HepG2 (cell line): ENCODE results near the gene IGF2BP1. TPM values are rescaled to one million over a fixed set of nuclear protein-coding genes. Genes with fewer than 3 reads are reported as not detected.
A peak's percentile ranks its signal among the peaks of the same experiment; 100 is the strongest.

Experiments
- BCL3 ChIP-seq: sonication (generic); formaldehyde crosslinking; IDR thresholded peaks from 2 replicates; pipeline ENCODE4 v1.5.1; 2020; ENCODE audit warnings: mild to moderate bottlenecking, missing genetic modification reagents, moderate library complexity
- ELF1 ChIP-seq: sonication (generic); formaldehyde crosslinking; IDR thresholded peaks from 2 replicates; pipeline ENCODE4 v1.4.0; 2020; ENCODE audit warnings: missing genetic modification reagents
- FOXA3 ChIP-seq: IDR thresholded peaks from 2 replicates; pipeline ENCODE4 v1.6.1; 2016; ENCODE audit warnings: missing genetic modification reagents, missing compliant biosample characterization
- FOXP1 ChIP-seq, 2 experiments: fragments of 450-650 bp in 1 of 2; IDR thresholded peaks; 2 replicates each; pipeline ENCODE4 v1.6.1; 2017 to 2018; ENCODE audit warnings: antibody characterized with exemption in 1 of 2
- GPN1 ChIP-seq: sonication (generic); formaldehyde crosslinking; IDR thresholded peaks from 2 replicates; pipeline ENCODE4 v1.5.1; 2020; ENCODE audit warnings: missing genetic modification reagents, borderline replicate concordance
- HIVEP1 ChIP-seq: sonication (generic); formaldehyde crosslinking; IDR thresholded peaks from 2 replicates; pipeline ENCODE4 v1.4.0; 2020; ENCODE audit warnings: mild to moderate bottlenecking, missing genetic modification reagents
- HNF4G ChIP-seq, 2 experiments: sonication (generic) in 1 of 2; formaldehyde crosslinking in 1 of 2; IDR thresholded peaks; 2 replicates each; pipeline versions ENCODE4 v1.4.0 to v1.6.1; 2011 to 2020; ENCODE audit warnings: borderline replicate concordance in 2 of 2, low read depth in 2 of 2, mild to moderate bottlenecking in 2 of 2, low read length in 1 of 2, missing genetic modification reagents in 1 of 2, moderate library complexity in 1 of 2
- PRDM15 ChIP-seq: sonication (generic); formaldehyde crosslinking; IDR thresholded peaks from 2 replicates; pipeline ENCODE4 v1.4.0; 2020; ENCODE audit warnings: missing genetic modification reagents
- SNRNP70 ChIP-seq: fragments of 200-400 bp; formaldehyde crosslinking; IDR thresholded peaks from 2 replicates; pipeline ENCODE4 v1.6.1; 2017; ENCODE audit warnings: mild to moderate bottlenecking, low read depth, low read length, moderate library complexity
- SP140L ChIP-seq: sonication (generic); formaldehyde crosslinking; IDR thresholded peaks from 2 replicates; pipeline ENCODE4 v1.4.0; 2020; ENCODE audit warnings: missing genetic modification reagents, borderline replicate concordance
- TRIM22 ChIP-seq: fragments of 450-650 bp; IDR thresholded peaks from 2 replicates; pipeline ENCODE4 v1.6.1; 2017
- WIZ ChIP-seq: sonication (generic); formaldehyde crosslinking; IDR thresholded peaks from 2 replicates; pipeline ENCODE4 v1.5.1; 2020; ENCODE audit warnings: mild to moderate bottlenecking, missing genetic modification reagents
- ZFP82 ChIP-seq: sonication (generic); formaldehyde crosslinking; IDR thresholded peaks from 2 replicates; pipeline ENCODE4 v1.5.1; 2020; ENCODE audit warnings: mild to moderate bottlenecking, missing genetic modification reagents, borderline replicate concordance
- ZNF101 ChIP-seq: sonication (generic); formaldehyde crosslinking; IDR thresholded peaks from 2 replicates; pipeline ENCODE4 v1.4.0; 2020; ENCODE audit warnings: mild to moderate bottlenecking, low read depth, missing genetic modification reagents, borderline replicate concordance
- ZNF275 ChIP-seq: sonication (generic); formaldehyde crosslinking; IDR thresholded peaks from 2 replicates; pipeline ENCODE4 v1.8.0; 2022; ENCODE audit warnings: missing genetic modification reagents, mild to moderate bottlenecking, inconsistent platforms, borderline replicate concordance
- ZNF441 ChIP-seq: sonication (generic); formaldehyde crosslinking; IDR thresholded peaks from 2 replicates; pipeline ENCODE4 v1.7.0; 2021; ENCODE audit warnings: missing genetic modification reagents, borderline replicate concordance
- ZNF564 ChIP-seq: sonication (generic); formaldehyde crosslinking; IDR thresholded peaks from 2 replicates; pipeline ENCODE4 v1.8.1; 2023; ENCODE audit warnings: mild to moderate bottlenecking, missing genetic modification reagents
- ZNF746 ChIP-seq: sonication (generic); formaldehyde crosslinking; IDR thresholded peaks from 2 replicates; pipeline ENCODE4 v1.8.0; 2022; ENCODE audit warnings: mild to moderate bottlenecking, missing genetic modification reagents
- ZSCAN20 ChIP-seq: sonication (generic); formaldehyde crosslinking; IDR thresholded peaks from 2 replicates; pipeline ENCODE4 v1.4.0; 2020; ENCODE audit warnings: missing genetic modification reagents, mild to moderate bottlenecking, borderline replicate concordance
- polyA plus RNA-seq, 8 experiments: library from polyadenylated mRNA; depleted of rRNA in 3 of 8; stranded (reverse) in 7 of 8; unstranded in 1 of 8; fragments of >200 nt; fragmentation: Illumina TruSeq in 4 of 8; extraction: Trizol in 4 of 8; gene quantifications; 2 replicates each; pipeline versions ENCODE4 v1.2.1 to v1.2.3, GENCODE V29; 2011 to 2016; ENCODE audit warnings: low read depth in 4 of 8, missing spikeins in 1 of 8, mixed read lengths in 1 of 8; ENCODE audit not compliant: insufficient read depth in 1 of 8
- total RNA-seq, 5 experiments: library from RNA; depleted of rRNA; stranded (reverse); fragments of >200 nt; fragmentation: Illumina TruSeq; extraction: Trizol; gene quantifications; 2 replicates each; pipeline ENCODE4 v1.2.3, GENCODE V29; 2016; ENCODE audit warnings: low read depth in 1 of 5
- TF ChIP-seq, protein P1 (sequence below): sonication (generic); formaldehyde crosslinking; IDR thresholded peaks from 2 replicates; pipeline ENCODE4 v1.8.1; 2023; ENCODE audit warnings: mild to moderate bottlenecking, missing genetic modification reagents, borderline replicate concordance

IGF2BP1 gene
- total and polyA plus RNA-seq, 2 of the 13 experiments (the other 11 are each of a cell fraction or from before 2014, with no cell fraction given) = 29.7 to 75.1 TPM

DNA sequence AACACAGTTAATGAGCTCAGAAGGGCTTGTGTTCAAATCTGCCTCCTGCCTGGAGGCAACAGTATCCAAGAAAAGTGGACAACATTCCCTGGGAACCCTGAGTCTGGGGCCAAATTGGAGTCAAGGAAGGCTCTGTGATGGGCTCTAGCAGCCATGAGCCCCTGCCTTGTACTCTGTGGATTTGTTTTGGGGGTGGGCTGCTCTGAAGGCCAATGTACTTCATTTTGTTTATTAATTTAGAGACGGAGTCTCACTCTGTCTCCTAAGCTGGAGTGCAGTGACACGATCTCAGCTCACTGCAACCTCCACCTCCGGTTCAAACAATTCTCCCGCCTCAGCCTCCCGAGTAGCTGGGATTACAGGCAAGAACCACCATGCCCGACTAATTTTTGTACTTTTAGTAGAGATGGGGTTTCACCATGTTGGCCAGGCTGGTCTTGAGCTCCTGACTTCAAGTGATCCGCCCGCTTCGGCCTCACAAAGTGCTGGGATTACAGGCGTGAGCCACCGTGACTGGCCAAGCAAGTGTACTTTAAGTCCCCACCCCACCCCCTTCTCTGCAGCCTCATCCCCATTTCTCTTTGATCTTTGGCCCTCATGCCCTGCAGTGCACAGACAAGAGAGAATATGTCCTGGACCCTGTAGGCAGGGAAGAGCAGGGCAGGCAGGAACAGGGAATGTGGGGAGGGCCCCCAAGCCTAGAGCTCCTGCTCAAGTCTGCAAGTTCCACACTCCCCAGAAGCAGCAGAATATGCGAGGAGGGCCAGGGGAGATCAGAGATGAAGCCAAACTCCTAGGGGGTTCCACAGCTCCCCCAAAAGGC lies 26.1 kb upstream of the IGF2BP1 start (continued):
- TF ChIP-seq ELF1 (CRISPR knock-in tag) (peak; percentile 25), ZNF564 (no peak), WIZ (CRISPR knock-in tag) (0 out of 2 replicates have a peak, but pooled peaks have one; percentile 75), HNF4G (IDR thresholded peaks at IDR 0.05; ENCODE audit: borderline replicate concordance, low read depth, low read length) (peak; percentile 90), HNF4G (CRISPR knock-in tag; IDR thresholded peaks at IDR 0.05; ENCODE audit: borderline replicate concordance, low read depth) (peak; percentile 54; the same call in 1 of the 2 replicates), TRIM22 (no peak), HIVEP1 (CRISPR knock-in tag) (no peak), GPN1 (CRISPR knock-in tag) (no peak), FOXP1 (IDR thresholded peaks at IDR 0.05) (no peak), FOXP1 (CRISPR knock-in tag; IDR thresholded peaks at IDR 0.05) (peak; percentile 66), ZNF275 (CRISPR knock-in tag) (no peak; the same call in 1 of the 2 replicates), ZNF101 (CRISPR knock-in tag) (no peak), ZNF441 (CRISPR knock-in tag) (peak; percentile 57; the same call in 1 of the 2 replicates), FOXA3 (CRISPR knock-in tag) (peak; percentile 82; the same call in 1 of the 2 replicates), ZNF746 (CRISPR knock-in tag) (peak; percentile 90), BCL3 (CRISPR knock-in tag) (no peak; the same call in 1 of the 2 replicates), PRDM15 (no peak), SP140L (CRISPR knock-in tag) (0 out of 2 replicates have a peak, but pooled peaks have one; percentile 18), ZSCAN20 (CRISPR knock-in tag) (no peak), SNRNP70 (no peak), ZFP82 (CRISPR knock-in tag) (no peak)
- TF ChIP-seq, protein P1, sequence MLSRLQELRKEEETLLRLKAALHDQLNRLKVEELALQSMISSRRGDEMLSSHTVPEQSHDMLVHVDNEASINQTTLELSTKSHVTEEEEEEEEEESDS (CRISPR knock-in tag) = peak; percentile 59; the same call in 1 of the 2 replicates
